Fibroblast of villous mesenchyme (primary cell): Measurements from ENCODE around the gene RNF126. TPM values are rescaled to one million over a fixed set of nuclear protein-coding genes. Genes with fewer than 3 reads are reported as not detected.

Experiments used
- DNase-seq: peaks from one replicate; pipeline ENCODE4 v3.0.0-alpha.2; 2010; ENCODE audit warnings: low read depth
- H3K4me3 ChIP-seq: 2 replicates; pipeline ENCODE4 v1.5.1; 2011; ENCODE audit warnings: low read depth, mild to moderate bottlenecking, low read length
- CTCF ChIP-seq: IDR thresholded peaks from 2 replicates; pipeline ENCODE4 v1.5.1; 2012; ENCODE audit warnings: low read depth, mild to moderate bottlenecking, low read length; ENCODE audit not compliant: insufficient read depth
- total RNA-seq: library from RNA; depleted of rRNA; stranded (reverse); fragments of >200 nt; gene quantifications from 2 replicates; pipeline ENCODE4 v1.2.3, GENCODE V29; 2012

The RNF126 gene
- total RNA-seq, 1 donor: 30.7 TPM

GRCh38 chr19:641702-642101 is 21.3 kb downstream of the RNF126 start:
- no peak for TF ChIP-seq CTCF
- H3K4me3 ChIP-seq: no peak overlapping the region
- DNase-seq: no peak

GRCh38 chr19:640606-641189 is 22.3 kb downstream of the RNF126 start:
- DNase-seq: no peak
- no peak for TF ChIP-seq CTCF
- H3K4me3 ChIP-seq: no peak overlapping the region

- H3K4me3 ChIP-seq: peak overlapping the region; percentile 35
- no peak for TF ChIP-seq CTCF
- no peak for DNase-seq
Measured at GRCh38 chr19:640161-640558, 22.9 kb downstream of the RNF126 start.

GRCh38 chr19:639253-640160 is 23.5 kb downstream of the RNF126 start, which contains the start of gene FGF22:
TSS of gene FGF22 (plus strand) at chr19:639879. CDS start at chr19:639926, 47 bp downstream.
- no peak for TF ChIP-seq CTCF
- DNase-seq: peak; percentile 89

GRCh38 chr19:638906-639252 is 24.1 kb downstream of the RNF126 start:
- H3K4me3 ChIP-seq: peak overlapping the region; percentile 58
- no peak for TF ChIP-seq CTCF

More at GRCh38 chr19:639253-640160, 23.5 kb downstream of the RNF126 start, which contains the start of gene FGF22:
- peak within 1 kb of the TSS; percentile 58 for H3K4me3 ChIP-seq

GRCh38 chr19:634975-635652 is 27.9 kb downstream of the RNF126 start:
- TF ChIP-seq CTCF: no peak
- DNase-seq: no peak
- H3K4me3 ChIP-seq: no peak overlapping the region

More at GRCh38 chr19:638906-639252, 24.1 kb downstream of the RNF126 start:
- DNase-seq: no peak
